ENCODE data around the gene CHSY1.

CHSY1 gene

GRCh38 chr15:101210466-101210865, 41.4 kb downstream of the CHSY1 start:
- no peak for DNase-seq

- DNase-seq: no peak
Observed at GRCh38 chr15:101210058-101210457, 41.8 kb downstream of the CHSY1 start.

- no peak for DNase-seq
Observed at GRCh38 chr15:101209285-101209845, 42.5 kb downstream of the CHSY1 start.

GRCh38 chr15:101207867-101208288, 44.0 kb downstream of the CHSY1 start:
- DNase-seq: no peak

- DNase-seq: peak; percentile 87
Observed at GRCh38 chr15:101206176-101206591, 45.7 kb downstream of the CHSY1 start.

GRCh38 chr15:101204739-101205535, 46.9 kb downstream of the CHSY1 start:
- DNase-seq: no peak

- no peak for DNase-seq
Observed at GRCh38 chr15:101203607-101204189, 48.1 kb downstream of the CHSY1 start.

- no peak for DNase-seq
Observed at GRCh38 chr15:101203029-101203573, 48.7 kb downstream of the CHSY1 start.

- no peak for DNase-seq
Observed at GRCh38 chr15:101201411-101202174, 50.3 kb downstream of the CHSY1 start.

GRCh38 chr15:101200181-101200580, 51.7 kb downstream of the CHSY1 start:
- no peak for DNase-seq

GRCh38 chr15:101198800-101199199, 53.0 kb downstream of the CHSY1 start:
- no peak for DNase-seq

- DNase-seq: no peak
Observed at GRCh38 chr15:101198031-101198575, 53.7 kb downstream of the CHSY1 start.

GRCh38 chr15:101194546-101195125, 57.2 kb downstream of the CHSY1 start:
- DNase-seq: peak; percentile 24

- peak; percentile 55 for DNase-seq
Observed at GRCh38 chr15:101193806-101194545, 57.9 kb downstream of the CHSY1 start.

- DNase-seq: peak; percentile 44
Observed at GRCh38 chr15:101193120-101193644, 58.7 kb downstream of the CHSY1 start.

- no peak for DNase-seq
Observed at GRCh38 chr15:101192081-101192480, 59.8 kb downstream of the CHSY1 start.

GRCh38 chr15:101191242-101191641, 60.6 kb downstream of the CHSY1 start:
- DNase-seq: no peak

GRCh38 chr15:101190092-101190595, 61.7 kb downstream of the CHSY1 start:
- no peak for DNase-seq

GRCh38 chr15:101189409-101190091, 62.3 kb downstream of the CHSY1 start:
- peak; percentile 46 for DNase-seq

- no peak for DNase-seq
Observed at GRCh38 chr15:101188637-101189408, 63.0 kb downstream of the CHSY1 start.
